HCT116 (cell line): Measurements from ENCODE around the gene SLC26A3. TPM values are rescaled to one million over a fixed set of nuclear protein-coding genes. Genes with fewer than 3 reads are reported as not detected.

Experiments used
- ATAC-seq: fragments of 200-7000 bp; cut with Tn5 transposase; 2 replicates; pipeline ENCODE4 v1.9.1; 2020; ENCODE audit warnings: mild to moderate bottlenecking, moderate library complexity
- BruUV-seq: library from RNA; stranded (reverse); fragments of 400-500 nt; replicated peaks from 2 replicates; lab custom pipeline; 2021; lab: Mats Ljungman, UMichigan
- CTCF ChIA-PET: fragments of 300-600 bp; sonication (Branson Sonifier 250); formaldehyde crosslinking; loops from one replicate; lab custom pipeline; 2021; ENCODE audit warnings: antibody characterized with exemption; lab: Charles Lee
- POLR2A ChIA-PET: fragments of 300-600, 350-600 bp; sonication (Branson Sonifier 250); formaldehyde crosslinking; loops from one replicate; lab custom pipeline; 2021; ENCODE audit warnings: antibody characterized with exemption; lab: Charles Lee
- RAD21 ChIA-PET, 2 experiments: fragments of 300-600 bp; sonication (Branson Sonifier 250); formaldehyde crosslinking; loops; one replicate each; lab custom pipeline; 2023; ENCODE audit warnings: low total read pairs in 2 of 2; ENCODE audit not compliant: uncharacterized antibody in 2 of 2, unreplicated experiment in 2 of 2, low non-redundant PET in 1 of 2; lab: Charles Lee
- DNase-seq: peaks from one replicate; pipeline ENCODE4 v3.0.0-alpha.2; 2010; ENCODE audit warnings: low read depth, low spot score
- H2AFZ ChIP-seq: fragments of 200-600 bp; shearing (Covaris generic), sonication (generic); 2 replicates; pipeline ENCODE4 v1.6.1; 2017; ENCODE audit warnings: low read depth, mixed run types, mixed read lengths, antibody characterized with exemption, low read length; ENCODE audit not compliant: poor library complexity, severe bottlenecking
- H3K27ac ChIP-seq: 2 replicates; pipeline ENCODE4 v1.5.1; 2012; ENCODE audit warnings: low read depth, low read length
- H3K27me3 ChIP-seq: fragments of 200-600 bp; sonication (generic); 2 replicates; pipeline ENCODE4 v1.6.1; 2016; ENCODE audit warnings: mixed run types, low read length, mixed read lengths; ENCODE audit not compliant: insufficient read depth
- H3K36me3 ChIP-seq, 2 experiments: fragments of 200-500 bp in 1 of 2; fragments of 200-600 bp in 1 of 2; sonication (Bioruptor generic) in 1 of 2; sonication (generic) in 1 of 2; 2 replicates each; pipeline versions ENCODE4 v1.5.1 to v1.6.1; 2014 to 2016; ENCODE audit warnings: low read length in 2 of 2, inconsistent platforms in 1 of 2, mixed read lengths in 1 of 2, mixed run types in 1 of 2; ENCODE audit not compliant: insufficient read depth in 2 of 2, control insufficient read depth in 1 of 2
- H3K4me1 ChIP-seq, 2 experiments: fragments of 200-600 bp in 1 of 2; sonication (generic) in 1 of 2; 2 replicates each; pipeline versions ENCODE4 v1.5.1 to v1.6.1; 2012 to 2017; ENCODE audit warnings: low read length in 2 of 2, inconsistent platforms in 1 of 2, mild to moderate bottlenecking in 1 of 2, mixed read lengths in 1 of 2, mixed run types in 1 of 2, moderate library complexity in 1 of 2; ENCODE audit not compliant: insufficient read depth in 2 of 2, control insufficient read depth in 1 of 2
- H3K4me2 ChIP-seq: fragments of 200-600 bp; sonication (generic); 2 replicates; pipeline ENCODE4 v1.6.1; 2017; ENCODE audit warnings: mixed run types, low read length, mixed read lengths
- H3K4me3 ChIP-seq, 2 experiments: fragments of 200-600 bp in 1 of 2; sonication (generic) in 1 of 2; replicated peaks in 1 of 2; 2 replicates each; pipeline ENCODE4 v1.5.1; 2011 to 2016; ENCODE audit warnings: low read length in 2 of 2, control low read depth in 1 of 2, low read depth in 1 of 2, mild to moderate bottlenecking in 1 of 2, mixed read lengths in 1 of 2, mixed run types in 1 of 2
- H3K79me2 ChIP-seq: fragments of 200-600 bp; sonication (generic); 2 replicates; pipeline ENCODE4 v1.6.1; 2017; ENCODE audit warnings: mild to moderate bottlenecking, mixed run types, low read length, moderate library complexity, mixed read lengths; ENCODE audit not compliant: insufficient read depth
- H3K9ac ChIP-seq: fragments of 200-600 bp; sonication (generic); 2 replicates; pipeline ENCODE4 v1.6.1; 2016; ENCODE audit warnings: low read length, mixed read lengths
- H3K9me2 ChIP-seq: fragments of 200-600 bp; sonication (generic), shearing (Covaris generic); 2 replicates; pipeline ENCODE4 v1.6.1; 2017; ENCODE audit warnings: mixed run types, mild to moderate bottlenecking, moderate library complexity; ENCODE audit not compliant: insufficient read depth
- H3K9me3 ChIP-seq, 2 experiments: fragments of 200-500 bp in 1 of 2; fragments of 200-600 bp in 1 of 2; sonication (Bioruptor generic) in 1 of 2; sonication (generic) in 1 of 2; 2 replicates each; pipeline ENCODE4 v1.6.1; 2014 to 2017; ENCODE audit warnings: low read length in 2 of 2, mixed read lengths in 2 of 2, inconsistent platforms in 1 of 2, low read depth in 1 of 2, mild to moderate bottlenecking in 1 of 2, mixed run types in 1 of 2, moderate library complexity in 1 of 2; ENCODE audit not compliant: control insufficient read depth in 1 of 2, insufficient read depth in 1 of 2
- H4K20me1 ChIP-seq: fragments of 200-600 bp; sonication (generic), shearing (Covaris generic); 2 replicates; pipeline ENCODE4 v1.6.1; 2017; ENCODE audit warnings: mixed run types, mild to moderate bottlenecking, moderate library complexity; ENCODE audit not compliant: insufficient read depth
- CTCF ChIP-seq, 3 experiments: fragments of 200-600 bp in 1 of 3; sonication (generic) in 1 of 3; IDR thresholded peaks in 2 of 3; conservative IDR thresholded peaks in 1 of 3; 2 replicates each; pipeline ENCODE4 v1.5.1; 2012 to 2017; ENCODE audit warnings: low read depth in 2 of 3, low read length in 2 of 3, antibody characterized with exemption in 1 of 3, borderline replicate concordance in 1 of 3, control low read depth in 1 of 3, mild to moderate bottlenecking in 1 of 3, mixed read lengths in 1 of 3, mixed run types in 1 of 3, moderate library complexity in 1 of 3; ENCODE audit not compliant: insufficient read depth in 1 of 3
- JUND ChIP-seq: IDR thresholded peaks from 2 replicates; pipeline ENCODE4 v1.6.1; 2012
- RAD21 ChIP-seq: IDR thresholded peaks from 2 replicates; pipeline ENCODE4 v1.6.1; 2012; ENCODE audit warnings: low read depth, mild to moderate bottlenecking
- SRF ChIP-seq: IDR thresholded peaks from 2 replicates; pipeline ENCODE4 v1.6.1; 2012; ENCODE audit warnings: low read depth
- ZBTB33 ChIP-seq: IDR thresholded peaks from 2 replicates; pipeline ENCODE4 v1.6.1; 2011; ENCODE audit warnings: mild to moderate bottlenecking, low read length, moderate library complexity; ENCODE audit not compliant: insufficient replicate concordance; ENCODE audit errors: extremely low read depth
- intact Hi-C: fragments of 100-400 bp; cut with micrococcal nuclease; formaldehyde crosslinking; loops from 2 replicates; pipeline ENCODE4 v1.10.0; 2022
- total RNA-seq: library from RNA; stranded (reverse); gene quantifications from one replicate; pipeline ENCODE4 v1.2.1, GENCODE V29; 2021; ENCODE audit not compliant: unreplicated experiment

SLC26A3 gene
- total RNA-seq, 1 experiment from 2014 or later, result 0.54 TPM

GRCh38 chr7:107758667-107759066 lies 44.4 kb downstream of the SLC26A3 start (continued):
- TF ChIP-seq RAD21, result no peak
- TF ChIP-seq SRF, result no peak
- no peak for TF ChIP-seq ZBTB33

- peaks cover 47 to 60% of the 10 kb centered on the region in 2 experiments for H3K36me3 ChIP-seq
- no peaks in the 10 kb centered on the region for H3K4me1 ChIP-seq
- H3K9me3 ChIP-seq, result no peaks in the 10 kb centered on the region
- no TSS peak for BruUV-seq
- H3K9ac ChIP-seq, result no peak overlapping the region
- no peak overlapping the region for H3K27ac ChIP-seq
- H3K4me2 ChIP-seq, result no peak overlapping the region
- H4K20me1 ChIP-seq, result no peaks in the 10 kb centered on the region
- DNase-seq, result no peak
- POLR2A ChIA-PET, result no interaction called here
- TF ChIP-seq CTCF (IDR thresholded peaks at IDR 0.05 in 2 of 3, conservative IDR thresholded peaks at IDR 0.05 in 1 of 3; ENCODE audit: borderline replicate concordance in 1 of 3, insufficient read depth in 1 of 3, low read depth in 2 of 3, low read length in 2 of 3) (peak in 2 of 3 experiments; percentile 21 to 51; a peak in 3 of 6 replicates), JUND (no peak)
- intact Hi-C loops, result no loop called here
- no peak overlapping the region for H2AFZ ChIP-seq
- H3K27me3 ChIP-seq, result no peaks in the 10 kb centered on the region
- RAD21 ChIA-PET, result no interaction called here
- CTCF ChIA-PET, result no interaction called here
- peaks cover 39% of the 10 kb centered on the region for H3K79me2 ChIP-seq
- no peak overlapping the region for H3K4me3 ChIP-seq
- no peaks in the 10 kb centered on the region for H3K9me2 ChIP-seq
- ATAC-seq, result no peak
Observed at GRCh38 chr7:107754642-107755041, 48.4 kb downstream of the SLC26A3 start.
